Panc1 (cell line): ENCODE results near the gene ABCC12. TPM values are rescaled to one million over a fixed set of nuclear protein-coding genes. Genes with fewer than 3 reads are reported as not detected.

ENCODE experiments used
- ATAC-seq: fragments of 200-7000 bp; cut with Tn5 transposase; 2 replicates; pipeline ENCODE4 v1.9.1; 2020; ENCODE audit warnings: mild to moderate bottlenecking, moderate library complexity
- BruUV-seq: library from RNA; stranded (reverse); fragments of 400-500 nt; replicated peaks from 2 replicates; lab custom pipeline; 2021; lab: Mats Ljungman, UMichigan
- CTCF ChIA-PET: fragments of 300-600 bp; sonication (Branson Sonifier 250); formaldehyde crosslinking; loops from one replicate; lab custom pipeline; 2022; ENCODE audit warnings: antibody characterized with exemption; lab: Charles Lee
- POLR2A ChIA-PET: fragments of 300-600 bp; sonication (Branson Sonifier 250); formaldehyde crosslinking; loops from one replicate; lab custom pipeline; 2022; ENCODE audit warnings: antibody characterized with exemption; lab: Charles Lee
- DNase-seq: peaks from one replicate; pipeline ENCODE4 v3.0.0-alpha.2; 2010; ENCODE audit warnings: low read depth, low spot score
- H3K27ac ChIP-seq: 2 replicates; pipeline ENCODE4 v1.5.1; 2011; ENCODE audit warnings: mild to moderate bottlenecking, low read length, inconsistent platforms
- H3K27me3 ChIP-seq: fragments of 200-500 bp; sonication (Bioruptor generic); 2 replicates; pipeline ENCODE4 v1.6.0; 2014; ENCODE audit warnings: low read length, inconsistent platforms; ENCODE audit not compliant: control insufficient read depth, insufficient read depth
- H3K36me3 ChIP-seq: fragments of 200-500 bp; sonication (Bioruptor generic); 2 replicates; pipeline ENCODE4 v1.5.1; 2014; ENCODE audit warnings: inconsistent platforms, mild to moderate bottlenecking, low read length, moderate library complexity; ENCODE audit not compliant: control insufficient read depth, insufficient read depth
- H3K4me1 ChIP-seq: 2 replicates; pipeline ENCODE4 v1.5.1; 2011; ENCODE audit warnings: inconsistent platforms, mild to moderate bottlenecking, low read length, moderate library complexity; ENCODE audit not compliant: control insufficient read depth, insufficient read depth
- H3K4me3 ChIP-seq, 2 experiments: 2 replicates each; pipeline ENCODE4 v1.5.1; 2011 to 2012; ENCODE audit warnings: low read depth in 2 of 2, low read length in 2 of 2, mild to moderate bottlenecking in 2 of 2, inconsistent platforms in 1 of 2, moderate library complexity in 1 of 2
- H3K9me3 ChIP-seq: fragments of 200-500 bp; sonication (Bioruptor generic); 2 replicates; pipeline ENCODE4 v1.5.1; 2014; ENCODE audit warnings: low read depth, mild to moderate bottlenecking, inconsistent platforms, low read length, moderate library complexity; ENCODE audit not compliant: control insufficient read depth, insufficient read depth
- POLR2AphosphoS5 ChIP-seq: IDR thresholded peaks from 2 replicates; pipeline ENCODE4 v1.6.1; 2012; ENCODE audit warnings: mild to moderate bottlenecking, low read depth, low read length, moderate library complexity
- SIN3A ChIP-seq: IDR thresholded peaks from 2 replicates; pipeline ENCODE4 v1.6.1; 2012; ENCODE audit warnings: low read depth, mild to moderate bottlenecking, low read length, moderate library complexity, borderline replicate concordance; ENCODE audit not compliant: insufficient read depth
- TCF7L2 ChIP-seq: IDR thresholded peaks from 2 replicates; pipeline ENCODE4 v1.6.1; 2011; ENCODE audit warnings: mild to moderate bottlenecking, low read depth, low read length, inconsistent platforms
- in situ Hi-C: cut with HindIII; loops from 2 replicates; pipeline ENCODE4 v1.10.0; 2016; ENCODE audit warnings: low sequenced_read_pairs, low pct_unique_long_range_greater_than_20kb
- intact Hi-C: fragments of 100-400 bp; cut with micrococcal nuclease; formaldehyde crosslinking; loops from one replicate; pipeline ENCODE4 v1.10.0; 2022; ENCODE audit not compliant: unreplicated experiment
- total RNA-seq: library from RNA; stranded (reverse); gene quantifications from one replicate; pipeline ENCODE4 v1.2.1, GENCODE V29; 2021; ENCODE audit not compliant: unreplicated experiment
- TF ChIP-seq, protein P1 (sequence below), 2 experiments: IDR thresholded peaks; 2 replicates each; pipeline ENCODE4 v1.6.1; 2011 to 2012; ENCODE audit warnings: low read depth in 2 of 2, control low read depth in 1 of 2, low read length in 1 of 2, mild to moderate bottlenecking in 1 of 2, moderate library complexity in 1 of 2; ENCODE audit not compliant: insufficient read depth in 1 of 2
- TF ChIP-seq, protein P2 (sequence below): fragments of 450-650 bp; IDR thresholded peaks from 2 replicates; pipeline ENCODE4 v1.5.1; 2017; ENCODE audit warnings: mild to moderate bottlenecking

ABCC12 gene
- total RNA-seq, 1 experiment from 2014 or later: not detected

DNA sequence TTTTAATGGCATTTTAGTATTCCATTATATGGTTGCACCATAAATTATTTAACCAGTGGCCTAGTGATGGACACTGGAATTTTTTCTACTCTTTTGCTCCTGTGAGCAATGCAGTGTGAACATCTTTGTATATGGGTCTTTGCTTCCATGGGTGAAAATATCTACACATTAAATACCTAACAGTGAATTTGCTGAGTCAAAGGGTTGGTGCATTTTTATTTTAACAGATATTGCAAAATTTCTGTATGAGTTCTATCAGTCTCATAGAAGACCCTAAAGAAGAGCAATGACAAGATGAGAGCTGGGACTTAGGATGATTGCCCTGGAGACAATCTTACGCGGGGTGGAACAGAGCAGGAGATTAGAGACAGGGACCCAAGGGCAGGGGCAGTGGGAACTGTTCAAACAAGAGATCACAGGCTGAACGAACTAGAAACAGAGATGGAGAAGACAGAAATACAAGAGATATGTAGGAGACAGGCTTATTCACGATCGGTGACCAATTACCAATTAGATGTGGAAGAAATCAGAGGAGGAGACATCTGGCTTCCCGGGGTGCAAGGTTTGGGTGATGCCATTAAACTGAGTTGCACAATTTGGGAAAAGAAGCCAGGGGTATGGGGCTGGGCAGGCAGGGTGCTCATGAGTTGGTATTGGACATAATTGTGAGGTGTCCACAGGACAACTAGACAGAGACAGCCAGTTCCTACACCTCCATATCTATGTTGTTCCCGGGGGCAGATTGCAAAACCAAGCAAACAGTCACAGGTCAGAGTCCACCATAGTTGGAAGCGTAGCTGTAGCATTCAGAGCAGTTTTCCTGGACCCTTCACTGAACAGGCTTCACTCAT is 48.4 kb upstream of the ABCC12 start:
- no peak overlapping the region for H3K4me3 ChIP-seq
- POLR2A ChIA-PET: no interaction called here
- no peak overlapping the region for H3K27ac ChIP-seq
- BruUV-seq: no TSS peak
- in situ Hi-C loops: no loop called here
- DNase-seq: no peak
- no peak for ATAC-seq
- no peaks in the 10 kb centered on the region for H3K27me3 ChIP-seq
- TF ChIP-seq SIN3A: no peak
- intact Hi-C loops: no loop called here
- CTCF ChIA-PET: no interaction called here
- no peaks in the 10 kb centered on the region for H3K36me3 ChIP-seq
- H3K4me1 ChIP-seq: no peaks in the 10 kb centered on the region
- no peaks in the 10 kb centered on the region for H3K9me3 ChIP-seq

DNA sequence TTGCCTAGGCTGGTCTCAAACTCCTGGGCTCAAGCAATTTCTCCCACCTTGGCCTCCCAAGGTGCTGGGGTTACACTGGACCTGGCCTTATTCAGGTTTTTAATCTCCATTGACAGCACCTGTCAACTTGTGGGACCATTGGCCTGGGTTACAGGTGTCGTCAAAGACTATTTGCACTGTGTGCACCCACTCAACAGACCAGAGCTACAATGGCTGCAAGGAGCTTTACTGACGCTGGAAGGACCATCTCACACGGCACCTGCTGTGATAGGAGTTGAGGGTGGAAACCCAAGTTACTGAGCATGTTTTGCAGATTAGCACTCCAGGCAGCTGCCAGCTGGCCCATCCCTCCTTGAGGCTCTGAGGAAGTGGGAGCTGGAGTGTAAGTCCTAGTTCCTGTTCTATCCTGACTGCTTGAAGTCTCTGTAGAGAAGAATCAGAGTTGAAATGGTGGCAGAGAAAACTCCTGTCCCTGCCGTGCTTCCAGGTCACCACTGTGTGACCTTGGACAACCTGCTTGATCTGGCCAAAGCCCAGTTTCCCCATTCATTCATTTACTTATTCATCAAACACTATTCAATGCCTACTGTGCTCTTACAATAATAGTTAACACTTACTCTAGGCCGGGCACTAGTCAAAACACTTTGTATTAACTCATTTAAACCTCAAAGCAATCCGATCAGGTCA is 45.9 kb upstream of the ABCC12 start:
- no peak for DNase-seq
- H3K4me1 ChIP-seq: no peaks in the 10 kb centered on the region
- ChIA-PET CTCF (no interaction called here), POLR2A (no interaction called here)
- TF ChIP-seq, protein P1, sequence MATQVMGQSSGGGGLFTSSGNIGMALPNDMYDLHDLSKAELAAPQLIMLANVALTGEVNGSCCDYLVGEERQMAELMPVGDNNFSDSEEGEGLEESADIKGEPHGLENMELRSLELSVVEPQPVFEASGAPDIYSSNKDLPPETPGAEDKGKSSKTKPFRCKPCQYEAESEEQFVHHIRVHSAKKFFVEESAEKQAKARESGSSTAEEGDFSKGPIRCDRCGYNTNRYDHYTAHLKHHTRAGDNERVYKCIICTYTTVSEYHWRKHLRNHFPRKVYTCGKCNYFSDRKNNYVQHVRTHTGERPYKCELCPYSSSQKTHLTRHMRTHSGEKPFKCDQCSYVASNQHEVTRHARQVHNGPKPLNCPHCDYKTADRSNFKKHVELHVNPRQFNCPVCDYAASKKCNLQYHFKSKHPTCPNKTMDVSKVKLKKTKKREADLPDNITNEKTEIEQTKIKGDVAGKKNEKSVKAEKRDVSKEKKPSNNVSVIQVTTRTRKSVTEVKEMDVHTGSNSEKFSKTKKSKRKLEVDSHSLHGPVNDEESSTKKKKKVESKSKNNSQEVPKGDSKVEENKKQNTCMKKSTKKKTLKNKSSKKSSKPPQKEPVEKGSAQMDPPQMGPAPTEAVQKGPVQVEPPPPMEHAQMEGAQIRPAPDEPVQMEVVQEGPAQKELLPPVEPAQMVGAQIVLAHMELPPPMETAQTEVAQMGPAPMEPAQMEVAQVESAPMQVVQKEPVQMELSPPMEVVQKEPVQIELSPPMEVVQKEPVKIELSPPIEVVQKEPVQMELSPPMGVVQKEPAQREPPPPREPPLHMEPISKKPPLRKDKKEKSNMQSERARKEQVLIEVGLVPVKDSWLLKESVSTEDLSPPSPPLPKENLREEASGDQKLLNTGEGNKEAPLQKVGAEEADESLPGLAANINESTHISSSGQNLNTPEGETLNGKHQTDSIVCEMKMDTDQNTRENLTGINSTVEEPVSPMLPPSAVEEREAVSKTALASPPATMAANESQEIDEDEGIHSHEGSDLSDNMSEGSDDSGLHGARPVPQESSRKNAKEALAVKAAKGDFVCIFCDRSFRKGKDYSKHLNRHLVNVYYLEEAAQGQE (IDR thresholded peaks at IDR 0.05; ENCODE audit: insufficient read depth in 1 of 2, low read depth in 2 of 2, low read length in 1 of 2): no peak
- TF ChIP-seq, protein P2, sequence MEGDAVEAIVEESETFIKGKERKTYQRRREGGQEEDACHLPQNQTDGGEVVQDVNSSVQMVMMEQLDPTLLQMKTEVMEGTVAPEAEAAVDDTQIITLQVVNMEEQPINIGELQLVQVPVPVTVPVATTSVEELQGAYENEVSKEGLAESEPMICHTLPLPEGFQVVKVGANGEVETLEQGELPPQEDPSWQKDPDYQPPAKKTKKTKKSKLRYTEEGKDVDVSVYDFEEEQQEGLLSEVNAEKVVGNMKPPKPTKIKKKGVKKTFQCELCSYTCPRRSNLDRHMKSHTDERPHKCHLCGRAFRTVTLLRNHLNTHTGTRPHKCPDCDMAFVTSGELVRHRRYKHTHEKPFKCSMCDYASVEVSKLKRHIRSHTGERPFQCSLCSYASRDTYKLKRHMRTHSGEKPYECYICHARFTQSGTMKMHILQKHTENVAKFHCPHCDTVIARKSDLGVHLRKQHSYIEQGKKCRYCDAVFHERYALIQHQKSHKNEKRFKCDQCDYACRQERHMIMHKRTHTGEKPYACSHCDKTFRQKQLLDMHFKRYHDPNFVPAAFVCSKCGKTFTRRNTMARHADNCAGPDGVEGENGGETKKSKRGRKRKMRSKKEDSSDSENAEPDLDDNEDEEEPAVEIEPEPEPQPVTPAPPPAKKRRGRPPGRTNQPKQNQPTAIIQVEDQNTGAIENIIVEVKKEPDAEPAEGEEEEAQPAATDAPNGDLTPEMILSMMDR: no peak
- TF ChIP-seq POLR2AphosphoS5 (no peak), TCF7L2 (no peak), SIN3A (no peak)
- ATAC-seq: no peak
- in situ Hi-C loops: no loop called here
- intact Hi-C loops: no loop called here
- H3K27me3 ChIP-seq: no peaks in the 10 kb centered on the region
- no peaks in the 10 kb centered on the region for H3K9me3 ChIP-seq
- no peaks in the 10 kb centered on the region for H3K36me3 ChIP-seq
- H3K27ac ChIP-seq: no peak overlapping the region
- H3K4me3 ChIP-seq: no peak overlapping the region
- no TSS peak for BruUV-seq

DNA sequence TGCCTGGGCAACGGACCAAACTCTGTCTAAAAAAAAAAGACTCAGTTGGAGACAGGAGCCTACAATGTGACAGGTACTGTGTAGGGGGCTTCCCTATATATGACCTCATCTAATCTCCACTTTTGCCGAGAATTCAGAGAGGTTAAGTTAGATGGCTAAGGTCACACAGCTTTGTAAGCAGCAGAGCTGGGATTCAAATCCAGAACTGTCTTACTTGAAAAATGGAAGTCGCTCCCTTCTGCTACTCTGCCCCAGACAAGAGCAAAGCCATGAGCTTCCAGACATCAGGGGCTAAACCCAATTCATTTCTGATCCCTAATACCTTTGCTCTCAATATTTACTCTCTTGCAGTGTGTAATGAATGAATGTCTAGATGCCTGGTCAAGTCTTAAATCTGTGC is 41.5 kb upstream of the ABCC12 start:
- POLR2A ChIA-PET: interaction anchor here (0.7 kb wide), 1 partner anchor 26 kb away, joined by 3 read pairs; no protein-coding TSS in a partner anchor
- in situ Hi-C loops: no loop called here
- intact Hi-C loops: no loop called here
- Histone ChIP-seq H3K9me3 (no peaks in the 10 kb centered on the region), H3K4me3 (no peak overlapping the region), H3K36me3 (no peaks in the 10 kb centered on the region), H3K27ac (no peak overlapping the region), H3K27me3 (no peaks in the 10 kb centered on the region), H3K4me1 (no peaks in the 10 kb centered on the region)
- BruUV-seq: no TSS peak
- ATAC-seq (no peak), DNase-seq (no peak)
- TF ChIP-seq TCF7L2 (no peak), POLR2AphosphoS5 (no peak), SIN3A (no peak)
- TF ChIP-seq, protein P2: no peak
- TF ChIP-seq, protein P1 (IDR thresholded peaks at IDR 0.05; ENCODE audit: insufficient read depth in 1 of 2, low read depth in 2 of 2, low read length in 1 of 2): no peak
- CTCF ChIA-PET: no interaction called here
